NCI-H69 (cell line): ENCODE data around the gene HBQ1.
"Not testable (repeated sequence)": the region's sequence is repeated elsewhere in the genome, so short reads cannot be mapped to it uniquely, and the experiment has no call there.

Experiments used
- DNase-seq: peaks from one replicate; lab custom pipeline; 2025; lab: John Stamatoyannopoulos, UW

HBQ1 gene

DNA sequence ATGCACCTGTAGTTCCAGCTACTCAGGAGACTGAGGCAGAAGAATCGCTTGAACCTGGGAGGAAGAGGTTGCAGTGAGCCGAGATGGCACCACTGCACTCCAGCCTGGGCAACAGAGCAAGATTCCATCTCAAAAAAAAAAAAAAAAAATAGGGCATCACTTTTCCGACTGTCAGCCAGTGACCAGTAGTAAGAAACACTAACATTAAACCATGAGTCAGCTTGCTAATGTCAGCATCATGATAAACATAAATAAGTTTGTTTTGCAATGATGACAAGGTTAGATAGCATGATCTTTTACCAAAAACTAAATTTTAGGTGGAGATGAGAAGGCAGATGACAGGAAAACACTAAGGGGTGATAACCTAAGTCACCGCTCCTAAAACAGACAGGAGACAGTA, 29.1 kb downstream of the HBQ1 start:
- not testable (repeated sequence) for DNase-seq

- not testable (repeated sequence) for DNase-seq
Measured at GRCh38 chr16:211631-212180, 31.4 kb downstream of the HBQ1 start.

DNA sequence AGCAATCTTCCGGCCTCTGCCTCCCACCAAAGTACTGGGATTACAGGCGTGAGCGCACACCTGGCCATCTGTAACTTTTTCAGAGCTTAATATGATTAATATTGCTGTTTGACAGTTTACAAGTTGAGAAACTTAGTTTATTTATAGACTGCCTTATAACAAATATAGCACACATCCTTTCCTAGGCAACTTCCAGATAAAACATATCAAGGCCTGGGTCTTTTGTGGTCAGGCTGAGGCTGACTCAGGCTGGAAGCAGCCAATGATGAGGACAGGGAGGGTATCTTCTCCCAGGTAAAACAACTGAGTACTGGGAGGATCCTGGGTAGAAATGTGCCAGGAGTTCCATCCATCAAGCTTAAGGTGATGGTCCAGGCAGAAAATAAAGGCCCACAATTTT, 32.7 kb downstream of the HBQ1 start:
- no peak for DNase-seq

- DNase-seq = no peak
Measured at GRCh38 chr16:220021-220420, 39.8 kb downstream of the HBQ1 start.

- DNase-seq = peak; percentile 64
Measured at GRCh38 chr16:228151-228851, 48.0 kb downstream of the HBQ1 start.

- peak; percentile 97 for DNase-seq
Measured at GRCh38 chr16:228852-229730, 48.8 kb downstream of the HBQ1 start, which contains the start of gene LUC7L. Gene LUC7L (minus strand): TSS chr16:229449. CDS start chr16:229339, 110 bp downstream.

DNA sequence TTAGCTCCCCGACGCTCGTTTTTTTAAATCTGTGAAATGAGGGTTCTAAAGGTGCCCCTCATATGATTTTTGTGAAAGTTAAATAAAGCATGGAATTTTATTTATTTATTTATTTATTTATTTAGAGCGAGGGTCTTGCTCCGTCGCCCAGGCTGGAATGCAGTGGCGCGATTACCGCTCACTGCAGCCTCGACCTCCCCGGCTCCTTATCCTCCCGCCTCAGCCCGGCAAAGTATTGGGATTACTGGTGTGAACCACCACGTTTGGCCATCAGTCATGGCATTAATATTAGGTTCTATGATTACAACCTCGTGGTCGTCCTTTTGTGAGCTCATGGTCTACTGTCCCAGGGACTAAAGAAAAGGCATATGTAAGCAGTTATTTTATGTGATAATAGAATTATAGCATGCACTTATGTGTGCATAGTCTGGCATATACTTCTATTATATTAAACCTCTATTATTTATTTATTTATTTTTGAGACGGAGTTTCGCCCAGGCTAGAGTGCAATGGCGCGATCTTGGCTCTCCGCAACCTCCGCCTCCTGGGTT, 49.5 kb downstream of the HBQ1 start:
- peak; percentile 46 for DNase-seq

DNA sequence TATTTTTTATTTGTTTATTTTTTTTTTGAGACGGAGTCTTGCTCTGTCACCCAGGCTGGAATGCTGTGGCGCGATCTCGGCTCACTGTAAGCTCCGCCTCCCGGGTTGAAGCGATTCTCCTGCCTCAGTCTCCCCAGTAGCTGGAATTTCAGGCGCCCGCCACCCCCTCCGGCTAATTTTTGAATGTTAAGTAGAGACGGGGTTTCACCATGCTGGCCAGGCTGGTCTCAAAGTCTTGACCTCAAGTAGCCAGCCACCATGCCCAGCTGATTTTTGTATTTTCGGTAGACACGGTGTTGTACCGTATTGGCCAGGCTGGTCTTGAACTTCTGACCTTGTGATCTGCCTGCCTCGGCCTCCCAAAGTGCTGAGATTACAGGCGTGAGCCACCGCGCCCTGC, 50.1 kb downstream of the HBQ1 start:
- not testable (repeated sequence) for DNase-seq
